Right atrium auricular region (tissue), 2 donors: Measurements from ENCODE around the gene TFPT. TPM values are rescaled to one million over a fixed set of nuclear protein-coding genes. Genes with fewer than 3 reads are reported as not detected.
A peak's percentile ranks its signal among the peaks of the same experiment; 100 is the strongest.

Experiments
- DNase-seq: peaks from one replicate; pipeline ENCODE4 v3.0.0-alpha.2; 2019; ENCODE audit warnings: low spot score
- H3K27ac ChIP-seq, 2 donors: fragments of 200-600 bp; sonication (generic); 1 replicate in 1 of 2; 2 replicates in 1 of 2; pipeline ENCODE4 v1.5.1; 2016 to 2019
- H3K27me3 ChIP-seq, 2 donors: fragments of 200-600 bp; sonication (generic); one replicate each; pipeline versions ENCODE4 v1.5.1 to v1.6.0; 2017 to 2019
- H3K36me3 ChIP-seq: fragments of 200-600 bp; sonication (generic); one replicate; pipeline ENCODE4 v1.5.1; 2016
- H3K4me1 ChIP-seq, 2 donors: fragments of 200-600 bp; sonication (generic); one replicate each; pipeline versions ENCODE4 v1.5.1 to v1.6.0; 2017 to 2019
- H3K4me3 ChIP-seq, 2 donors: fragments of 200-600 bp; sonication (generic); 1 replicate in 1 of 2; 2 replicates in 1 of 2; pipeline ENCODE4 v1.5.1; 2017 to 2019; ENCODE audit warnings: mild to moderate bottlenecking in 1 of 2, moderate library complexity in 1 of 2
- H3K9me3 ChIP-seq, 2 donors: fragments of 200-600 bp; sonication (generic); one replicate each; pipeline ENCODE4 v1.5.1; 2019
- total RNA-seq, 2 donors: library from RNA; depleted of rRNA; stranded (reverse); fragments of >200 nt; gene quantifications; one replicate each; pipeline ENCODE4 v1.1.0, GENCODE V29; 2016
- TF ChIP-seq, protein P1 (sequence below), 2 donors: fragments of 200-600 bp; sonication (generic); IDR thresholded peaks; one replicate each; pipeline ENCODE4 v1.5.1; 2019; ENCODE audit warnings: antibody characterized with exemption in 2 of 2

Gene TFPT
- total RNA-seq, 2 donors from 2014 or later: 10.2 to 19.6 TPM

DNA sequence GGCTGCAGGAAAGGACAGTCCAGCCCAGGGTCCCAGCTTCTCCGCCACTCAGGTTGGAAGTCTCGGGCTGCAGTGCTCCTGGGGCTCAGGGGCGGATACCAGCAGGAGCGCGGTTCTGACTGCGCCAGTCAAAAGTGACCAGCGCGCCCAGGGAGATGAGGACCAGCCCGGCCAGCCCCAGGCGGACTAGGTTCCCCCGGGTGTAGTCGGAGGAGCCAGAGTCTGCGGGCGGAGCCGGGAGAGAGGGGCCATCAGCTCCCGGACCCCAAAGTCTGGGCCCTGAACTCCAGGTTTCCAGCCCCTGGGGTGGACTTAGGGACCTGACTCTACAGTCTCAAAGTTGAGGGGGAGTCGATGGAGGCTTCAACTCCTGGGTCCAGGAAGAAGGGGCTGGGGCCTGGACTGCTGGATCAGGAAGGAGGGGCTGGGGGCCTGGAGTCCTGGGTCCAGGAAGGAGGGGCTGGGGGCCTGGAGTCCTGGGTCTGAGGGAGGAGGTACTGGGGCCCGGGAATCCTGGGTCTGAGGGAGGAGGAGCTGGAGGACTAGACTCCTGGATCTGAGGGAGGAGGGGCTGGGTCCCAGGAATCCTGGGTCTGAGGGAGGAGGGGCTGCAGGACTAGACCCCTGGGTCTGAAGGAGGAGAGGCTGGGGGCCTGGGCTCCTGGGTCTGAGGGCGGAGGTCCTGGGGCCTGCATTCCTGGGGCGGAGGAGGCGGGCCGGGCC lies 20.2 kb downstream of the TFPT start:
- Histone ChIP-seq H3K27ac (no peak overlapping the region), H3K4me3 (peak overlapping the region in 1 of 2 donors; percentile 41)

DNA sequence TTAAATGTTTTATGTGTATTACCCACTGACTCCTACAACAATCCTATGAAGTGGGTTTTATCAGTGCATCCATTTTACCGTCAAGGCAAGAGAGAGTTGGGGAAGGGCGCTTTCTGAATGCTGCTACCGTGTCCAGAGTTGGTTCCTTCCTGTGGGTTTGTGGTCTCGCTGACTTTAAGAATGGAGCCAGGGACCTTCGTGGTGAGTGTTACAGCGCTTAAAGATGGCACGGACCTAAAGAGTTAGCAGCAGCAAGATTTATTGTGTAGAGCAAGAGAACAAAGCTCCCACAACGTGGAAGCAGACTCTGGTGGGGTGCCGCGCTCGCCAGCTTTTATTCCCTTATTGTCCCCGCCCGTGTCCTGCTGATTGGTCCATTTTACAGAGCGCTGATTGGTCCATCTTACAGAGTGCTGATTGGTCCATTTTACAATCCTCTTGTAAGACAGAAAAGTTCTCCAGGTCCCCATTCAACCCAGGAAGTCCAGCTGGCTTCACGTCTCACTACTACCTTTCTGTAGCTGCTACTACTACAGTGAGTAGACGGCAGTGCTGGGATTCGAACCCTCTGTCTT lies 20.9 kb downstream of the TFPT start:
- Histone ChIP-seq H3K36me3 (no peaks in the 10 kb centered on the region), H3K4me1 (peaks cover 0 to 11% of the 10 kb centered on the region in 2 donors), H3K9me3 (no peaks in the 10 kb centered on the region), H3K4me3 (no peak overlapping the region), H3K27ac (no peak overlapping the region), H3K27me3 (no peaks in the 10 kb centered on the region)
- TF ChIP-seq, protein P1, sequence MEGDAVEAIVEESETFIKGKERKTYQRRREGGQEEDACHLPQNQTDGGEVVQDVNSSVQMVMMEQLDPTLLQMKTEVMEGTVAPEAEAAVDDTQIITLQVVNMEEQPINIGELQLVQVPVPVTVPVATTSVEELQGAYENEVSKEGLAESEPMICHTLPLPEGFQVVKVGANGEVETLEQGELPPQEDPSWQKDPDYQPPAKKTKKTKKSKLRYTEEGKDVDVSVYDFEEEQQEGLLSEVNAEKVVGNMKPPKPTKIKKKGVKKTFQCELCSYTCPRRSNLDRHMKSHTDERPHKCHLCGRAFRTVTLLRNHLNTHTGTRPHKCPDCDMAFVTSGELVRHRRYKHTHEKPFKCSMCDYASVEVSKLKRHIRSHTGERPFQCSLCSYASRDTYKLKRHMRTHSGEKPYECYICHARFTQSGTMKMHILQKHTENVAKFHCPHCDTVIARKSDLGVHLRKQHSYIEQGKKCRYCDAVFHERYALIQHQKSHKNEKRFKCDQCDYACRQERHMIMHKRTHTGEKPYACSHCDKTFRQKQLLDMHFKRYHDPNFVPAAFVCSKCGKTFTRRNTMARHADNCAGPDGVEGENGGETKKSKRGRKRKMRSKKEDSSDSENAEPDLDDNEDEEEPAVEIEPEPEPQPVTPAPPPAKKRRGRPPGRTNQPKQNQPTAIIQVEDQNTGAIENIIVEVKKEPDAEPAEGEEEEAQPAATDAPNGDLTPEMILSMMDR (IDR thresholded peaks at IDR 0.05): no peak
- no peak for DNase-seq

More for the DNA sequence above, 20.2 kb downstream of the TFPT start:
- no peaks in the 10 kb centered on the region for H3K27me3 ChIP-seq
- no peak for DNase-seq
- peaks cover 0 to 11% of the 10 kb centered on the region in 2 donors for H3K4me1 ChIP-seq
- TF ChIP-seq, protein P1 (IDR thresholded peaks at IDR 0.05): no peak
- no peaks in the 10 kb centered on the region for H3K9me3 ChIP-seq
- H3K36me3 ChIP-seq: no peaks in the 10 kb centered on the region

DNA sequence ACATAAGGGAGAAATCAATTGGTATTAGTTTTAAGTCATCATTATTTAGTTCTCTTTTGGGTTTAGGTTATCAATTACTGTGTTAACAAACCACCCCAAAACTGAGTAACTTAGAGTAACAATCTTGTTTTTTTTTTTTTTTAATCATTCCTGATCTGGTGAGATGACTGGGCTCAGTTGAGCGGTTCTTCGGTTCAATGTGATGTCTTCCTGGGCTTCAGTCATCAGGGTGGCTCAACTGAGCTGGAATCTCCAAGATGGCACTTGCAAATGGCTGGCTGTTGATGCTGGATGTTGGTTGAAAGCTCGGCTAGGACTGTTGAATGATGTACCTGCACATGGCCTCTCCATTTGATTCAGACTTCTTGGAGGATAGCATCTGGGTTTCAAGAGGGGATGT lies 31.0 kb downstream of the TFPT start:
- no peak for DNase-seq
- Histone ChIP-seq H3K27me3 (no peaks in the 10 kb centered on the region), H3K9me3 (peaks cover 0 to 15% of the 10 kb centered on the region in 2 donors), H3K27ac (no peak overlapping the region), H3K4me3 (no peak overlapping the region), H3K36me3 (no peaks in the 10 kb centered on the region), H3K4me1 (no peaks in the 10 kb centered on the region)
- TF ChIP-seq, protein P1 (IDR thresholded peaks at IDR 0.05): no peak

DNA sequence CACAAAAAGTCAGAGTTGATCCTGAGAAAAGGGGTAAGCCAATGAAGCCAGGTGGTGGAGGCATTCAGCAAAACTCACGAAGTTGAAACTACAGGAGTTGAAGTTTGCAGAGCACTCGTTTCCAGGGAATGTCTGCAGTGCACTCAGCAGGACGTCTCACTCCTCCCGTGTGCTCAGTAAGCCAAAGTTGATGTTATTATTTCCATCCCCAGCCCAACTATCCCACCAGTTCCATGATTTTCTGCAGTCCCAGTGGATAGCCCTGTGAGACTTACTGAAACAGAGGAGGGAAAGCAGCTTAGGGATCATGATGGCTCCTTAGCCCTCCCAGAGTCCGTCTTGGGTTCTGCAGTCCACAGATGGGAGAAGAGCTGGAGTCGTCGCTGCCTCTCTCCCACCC lies 34.4 kb downstream of the TFPT start, which contains the start of gene TARM1:
Gene TARM1, minus strand, starts transcription at position 334 of the 400 bp plus-strand sequence. Its CDS starts 25 bp downstream, at position 309.
- Histone ChIP-seq H3K36me3 (no peaks in the 10 kb centered on the region), H3K4me1 (no peaks in the 10 kb centered on the region), H3K9me3 (peaks cover 0 to 15% of the 10 kb centered on the region in 2 donors), H3K4me3 (no peak within 1 kb of the TSS), H3K27me3 (no peaks in the 10 kb centered on the region), H3K27ac (no peak within 1 kb of the TSS)
- DNase-seq: no peak
- TF ChIP-seq, protein P1 (IDR thresholded peaks at IDR 0.05): no peak

DNA sequence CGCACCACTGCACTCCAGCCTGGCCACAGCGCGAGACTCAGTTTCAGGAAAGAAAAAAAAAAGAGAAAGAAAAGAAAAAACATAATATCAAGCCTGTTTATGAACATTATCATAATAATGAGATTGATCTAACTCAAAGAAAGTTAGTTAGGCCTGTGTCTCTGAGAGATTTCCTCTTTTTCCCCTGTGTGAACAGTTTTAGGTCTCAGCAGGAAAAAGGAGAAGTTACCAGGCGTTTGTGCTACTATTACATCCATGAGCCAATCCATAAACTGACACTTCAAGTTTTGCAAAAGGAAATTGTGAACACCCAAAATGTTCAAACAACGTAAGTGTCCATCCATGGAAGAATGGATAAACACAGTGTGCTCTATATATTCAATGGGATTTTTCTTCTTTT lies 38.1 kb downstream of the TFPT start:
- no peak overlapping the region for H3K27ac ChIP-seq
- H3K4me3 ChIP-seq: no peak overlapping the region
- TF ChIP-seq, protein P1 (IDR thresholded peaks at IDR 0.05): no peak
- H3K36me3 ChIP-seq: no peaks in the 10 kb centered on the region
- DNase-seq: no peak
- no peaks in the 10 kb centered on the region for H3K27me3 ChIP-seq
- peaks cover 0 to 15% of the 10 kb centered on the region in 2 donors for H3K9me3 ChIP-seq
- H3K4me1 ChIP-seq: no peaks in the 10 kb centered on the region
